NCI-H2171 (cell line): Measurements from ENCODE around the gene MCMBP.
"Not testable (repeated sequence)": the region's sequence is repeated elsewhere in the genome, so short reads cannot be mapped to it uniquely, and the experiment has no call there.

Source experiments
- DNase-seq: peaks from one replicate; lab custom pipeline; 2025; lab: John Stamatoyannopoulos, UW

MCMBP gene

GRCh38 chr10:119872860-119873681 is 428 bp upstream of the MCMBP start:
- DNase-seq = peak; percentile 79

- peak; percentile 33 for DNase-seq
These were observed 598 bp downstream of the MCMBP start for GRCh38 chr10:119871881-119872609.

GRCh38 chr10:119869398-119869797 is 3.2 kb downstream of the MCMBP start:
- not testable (repeated sequence) for DNase-seq

DNA sequence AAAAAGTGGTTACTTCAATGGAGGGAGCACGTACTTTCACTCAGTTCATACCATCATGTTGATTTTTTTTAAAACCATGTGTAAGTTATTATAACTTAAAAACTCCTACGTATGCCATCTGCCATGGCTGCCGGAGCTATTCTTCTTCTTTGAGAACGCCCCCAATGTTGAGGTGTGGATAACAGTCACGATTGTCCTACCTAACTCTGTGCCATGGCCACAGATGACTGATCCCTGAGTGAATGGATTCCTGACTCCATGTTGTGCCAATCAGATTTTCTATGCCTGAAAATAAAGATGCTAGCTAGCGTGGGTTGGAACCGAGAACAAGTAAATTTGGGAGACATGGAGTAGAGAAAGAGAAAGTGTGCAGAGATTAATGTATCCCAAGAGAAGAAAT is 5.3 kb downstream of the MCMBP start:
- no peak for DNase-seq

DNA sequence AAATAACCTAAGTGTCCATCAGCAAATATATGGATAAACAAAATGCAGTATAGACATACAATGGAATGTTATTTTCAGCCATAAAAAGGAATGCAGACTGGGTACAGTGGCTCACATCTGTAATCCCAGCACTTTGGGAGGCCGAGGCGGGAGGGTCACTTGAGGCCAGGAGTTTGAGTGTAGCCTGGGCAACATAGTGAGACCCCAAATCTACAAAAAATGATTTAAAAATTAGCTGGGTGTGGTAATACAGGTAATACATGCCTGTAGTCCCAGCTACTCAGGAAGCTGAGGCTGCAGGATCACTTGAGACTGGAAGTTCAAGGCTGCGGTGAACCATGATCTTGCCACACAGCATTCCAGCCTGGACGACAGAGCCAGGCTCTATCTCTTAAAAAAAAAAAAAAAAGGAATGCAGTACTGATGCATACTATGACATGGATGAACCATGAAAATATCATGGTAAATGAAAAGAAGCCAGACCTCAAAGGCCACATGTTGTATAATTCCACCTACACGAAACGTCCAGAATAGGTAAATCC is 6.9 kb downstream of the MCMBP start:
- DNase-seq = no peak

GRCh38 chr10:119863951-119864565 is 8.6 kb downstream of the MCMBP start:
- DNase-seq = no peak

DNA sequence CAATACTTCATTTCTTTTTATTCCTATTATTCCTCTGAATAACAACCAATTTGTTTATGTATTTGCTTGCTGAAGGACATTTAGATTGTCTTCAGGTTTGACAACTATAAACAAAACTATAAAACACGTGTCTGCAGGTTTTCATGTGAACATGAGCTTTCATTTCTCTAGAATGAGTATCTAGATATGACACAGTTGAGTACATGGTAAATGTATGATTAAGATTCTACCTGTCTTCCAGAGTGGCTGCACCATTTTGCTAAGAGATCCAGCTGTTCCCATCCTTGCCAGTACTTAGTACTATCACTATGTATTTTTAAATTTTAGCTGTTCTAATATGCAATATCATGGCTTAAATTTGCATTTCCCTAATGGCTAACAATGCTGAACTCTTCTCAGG is 10.1 kb downstream of the MCMBP start:
- DNase-seq = no peak

DNA sequence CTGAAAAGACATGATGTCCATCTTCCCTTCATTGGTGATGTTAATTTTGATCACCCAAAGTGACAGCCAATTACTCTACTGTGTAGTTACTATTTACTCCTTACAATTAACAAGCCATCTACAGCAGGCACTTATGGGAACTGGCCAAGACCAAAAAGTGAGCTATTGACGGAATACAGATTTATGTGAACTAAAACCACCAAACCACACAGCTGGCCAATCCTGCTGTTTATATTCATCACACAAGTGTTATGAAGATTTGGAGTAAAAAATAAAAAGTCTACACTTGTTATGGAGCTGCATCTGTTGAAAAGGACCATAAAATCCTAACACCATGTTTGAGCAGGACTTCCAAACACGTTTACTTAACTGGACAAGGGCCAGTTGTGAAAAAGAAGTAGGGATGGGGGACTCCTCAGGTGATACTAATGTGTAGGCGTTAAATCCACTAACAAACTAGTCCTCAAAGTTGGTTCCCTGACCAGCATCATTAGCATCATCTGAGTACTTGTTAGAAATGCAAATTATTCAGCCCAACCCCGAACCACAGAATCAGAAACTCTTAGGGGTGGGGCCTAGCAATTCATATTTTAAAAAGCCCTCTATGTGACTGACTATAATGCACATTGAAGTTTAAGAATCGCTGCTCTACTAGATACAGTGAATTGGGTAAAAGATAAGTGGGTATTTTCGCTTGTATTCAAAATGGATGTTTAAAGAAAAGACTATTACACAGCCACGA is 11.6 kb downstream of the MCMBP start:
- DNase-seq = no peak

DNA sequence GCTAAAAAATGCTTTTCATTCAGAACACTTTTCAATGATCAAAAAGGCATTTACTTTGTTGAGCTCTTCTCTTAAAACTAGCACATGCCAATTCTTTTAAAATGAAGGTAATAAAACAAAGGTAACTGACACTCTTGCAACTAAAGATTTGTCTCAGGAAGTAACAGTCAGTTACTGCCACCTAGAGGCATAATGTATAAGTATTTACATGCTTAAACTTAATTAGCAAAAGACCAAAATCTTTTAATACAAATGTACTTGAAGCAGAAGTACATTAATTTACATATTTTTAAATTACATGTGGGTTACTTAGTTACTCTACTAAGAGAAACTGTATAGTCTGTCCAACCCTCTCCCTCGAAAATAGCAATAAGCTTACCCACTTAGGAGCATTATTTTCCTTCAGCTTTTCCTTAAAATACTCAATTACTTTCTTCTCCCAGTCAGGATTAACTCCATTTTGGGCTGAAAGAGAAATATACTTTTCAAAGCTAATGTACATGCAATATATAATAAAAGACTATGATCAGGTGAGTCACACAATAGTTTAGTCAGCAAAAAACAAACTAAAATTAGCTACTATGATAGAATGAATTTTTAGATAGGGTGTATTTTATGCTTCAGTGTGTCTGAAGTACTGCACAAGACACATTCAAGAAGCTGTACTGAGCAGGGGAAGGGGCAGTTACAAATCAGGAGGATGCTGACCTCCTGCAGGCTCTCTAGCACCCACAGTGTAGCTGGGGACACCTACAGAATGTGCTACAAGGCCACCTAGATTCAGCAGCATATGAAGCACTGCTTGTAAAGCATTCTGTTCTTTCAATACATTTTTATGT is 13.0 kb downstream of the MCMBP start:
- DNase-seq = no peak

- no peak for DNase-seq
These were observed 14.6 kb downstream of the MCMBP start for GRCh38 chr10:119858063-119858462.

GRCh38 chr10:119853574-119853973 is 19.1 kb downstream of the MCMBP start:
- no peak for DNase-seq

GRCh38 chr10:119852822-119853221 is 19.8 kb downstream of the MCMBP start:
- no peak for DNase-seq

- DNase-seq = no peak
These were observed 20.4 kb downstream of the MCMBP start for GRCh38 chr10:119852277-119852676.

DNA sequence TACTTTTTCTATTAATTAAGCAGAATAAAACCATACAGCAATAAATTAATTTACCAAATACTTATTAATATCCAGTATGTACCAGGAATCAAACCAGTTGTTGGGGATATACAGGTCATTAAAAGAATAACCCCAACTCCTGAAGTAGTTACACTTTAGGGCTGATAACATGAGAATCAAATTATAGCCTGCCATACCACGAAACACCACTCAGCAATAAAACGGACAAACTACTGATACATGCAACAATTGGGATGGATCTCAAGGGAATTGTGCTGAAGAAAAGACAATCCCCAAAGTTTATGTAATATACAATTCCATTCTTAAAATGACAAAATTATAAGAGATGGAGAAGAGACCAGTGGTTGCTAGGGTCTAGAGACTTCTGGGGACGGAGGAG is 22.7 kb downstream of the MCMBP start:
- no peak for DNase-seq

DNA sequence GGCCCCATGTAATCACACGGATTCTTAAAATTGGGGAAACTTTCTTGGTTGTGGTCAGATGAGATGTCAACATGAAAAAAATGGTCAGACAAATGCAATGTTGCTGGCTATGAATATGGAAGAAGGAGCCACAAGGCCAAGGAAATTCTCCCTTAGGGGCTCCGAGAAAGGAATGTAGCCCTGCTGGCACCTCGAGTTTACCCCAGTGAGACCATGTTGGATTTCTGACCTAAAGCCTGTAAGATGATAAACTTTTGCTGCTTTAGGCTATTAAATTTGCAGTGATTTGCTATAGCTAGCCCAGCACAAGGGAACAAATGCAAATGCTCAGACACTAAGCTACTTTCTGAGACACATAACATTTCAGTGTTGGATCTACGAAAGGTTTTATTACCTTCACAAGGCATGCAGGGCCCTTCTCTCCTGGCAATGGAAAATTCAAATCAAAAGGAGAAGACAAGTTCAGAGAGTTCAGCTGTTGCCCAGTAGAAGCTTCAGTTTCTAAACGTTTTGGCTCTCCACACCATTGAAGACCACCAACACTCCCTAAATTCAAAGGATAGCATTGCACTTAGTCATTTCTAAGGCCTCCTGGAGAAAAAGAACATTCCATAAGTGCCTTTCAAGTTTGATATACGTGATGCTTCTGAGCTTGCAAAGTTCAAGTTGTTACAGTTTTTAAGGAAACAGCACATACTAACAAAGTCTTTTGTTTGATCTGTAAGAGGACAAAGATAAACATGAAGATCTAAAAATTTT is 23.4 kb downstream of the MCMBP start:
- DNase-seq = no peak

- DNase-seq = no peak
These were observed 27.0 kb downstream of the MCMBP start for GRCh38 chr10:119845656-119846055.

DNA sequence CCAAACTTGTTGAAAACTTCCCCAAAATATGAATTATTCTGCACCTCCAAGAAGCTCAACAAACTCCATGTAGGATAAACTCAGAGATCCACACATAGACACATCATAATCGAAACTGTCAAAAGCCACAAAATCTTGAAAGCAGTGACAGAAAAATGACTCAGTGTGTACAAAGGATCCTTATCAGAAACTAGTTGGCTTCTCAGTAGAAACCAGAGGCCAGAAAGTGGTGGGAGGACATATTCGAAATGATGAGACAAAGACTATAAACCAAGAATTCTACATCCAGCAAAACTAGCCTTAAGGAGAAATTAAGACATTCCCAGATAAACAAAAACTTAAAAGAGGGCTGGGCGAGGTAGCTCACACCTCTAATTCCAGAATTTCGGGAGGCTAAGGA is 38.5 kb downstream of the MCMBP start:
- DNase-seq = no peak

GRCh38 chr10:119832951-119833350 is 39.7 kb downstream of the MCMBP start:
- DNase-seq = no peak

- DNase-seq = no peak
These were observed 41.0 kb downstream of the MCMBP start for GRCh38 chr10:119831656-119832055.

DNA sequence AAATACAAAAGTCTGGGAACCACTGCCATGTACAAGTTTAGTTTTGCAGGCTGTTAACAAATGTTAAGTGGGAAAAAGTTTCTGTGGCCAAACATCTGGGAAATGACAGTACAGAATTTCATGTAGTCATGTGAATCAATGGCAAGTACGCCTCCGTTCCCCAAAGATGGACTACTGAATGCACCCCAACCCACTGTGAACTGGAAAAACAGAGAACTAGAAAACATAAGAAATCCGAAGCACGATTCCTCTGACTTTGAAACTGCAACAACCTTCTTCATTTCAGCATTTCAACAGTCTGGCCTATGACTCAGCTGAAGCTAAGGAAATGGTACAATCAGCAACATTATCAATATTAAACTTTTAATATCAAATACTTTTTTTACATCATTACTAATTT is 41.8 kb downstream of the MCMBP start:
- no peak for DNase-seq
